HG02623 (cell line): ENCODE measurements around the gene GPR12.

ENCODE experiments used
- ATAC-seq: cut with Tn5 transposase; IDR thresholded peaks from one replicate; pipeline ENCODE4 v1.9.1; 2021; ENCODE audit warnings: moderate library complexity; ENCODE audit not compliant: unreplicated experiment

GPR12 gene, protein sequence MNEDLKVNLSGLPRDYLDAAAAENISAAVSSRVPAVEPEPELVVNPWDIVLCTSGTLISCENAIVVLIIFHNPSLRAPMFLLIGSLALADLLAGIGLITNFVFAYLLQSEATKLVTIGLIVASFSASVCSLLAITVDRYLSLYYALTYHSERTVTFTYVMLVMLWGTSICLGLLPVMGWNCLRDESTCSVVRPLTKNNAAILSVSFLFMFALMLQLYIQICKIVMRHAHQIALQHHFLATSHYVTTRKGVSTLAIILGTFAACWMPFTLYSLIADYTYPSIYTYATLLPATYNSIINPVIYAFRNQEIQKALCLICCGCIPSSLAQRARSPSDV

DNA sequence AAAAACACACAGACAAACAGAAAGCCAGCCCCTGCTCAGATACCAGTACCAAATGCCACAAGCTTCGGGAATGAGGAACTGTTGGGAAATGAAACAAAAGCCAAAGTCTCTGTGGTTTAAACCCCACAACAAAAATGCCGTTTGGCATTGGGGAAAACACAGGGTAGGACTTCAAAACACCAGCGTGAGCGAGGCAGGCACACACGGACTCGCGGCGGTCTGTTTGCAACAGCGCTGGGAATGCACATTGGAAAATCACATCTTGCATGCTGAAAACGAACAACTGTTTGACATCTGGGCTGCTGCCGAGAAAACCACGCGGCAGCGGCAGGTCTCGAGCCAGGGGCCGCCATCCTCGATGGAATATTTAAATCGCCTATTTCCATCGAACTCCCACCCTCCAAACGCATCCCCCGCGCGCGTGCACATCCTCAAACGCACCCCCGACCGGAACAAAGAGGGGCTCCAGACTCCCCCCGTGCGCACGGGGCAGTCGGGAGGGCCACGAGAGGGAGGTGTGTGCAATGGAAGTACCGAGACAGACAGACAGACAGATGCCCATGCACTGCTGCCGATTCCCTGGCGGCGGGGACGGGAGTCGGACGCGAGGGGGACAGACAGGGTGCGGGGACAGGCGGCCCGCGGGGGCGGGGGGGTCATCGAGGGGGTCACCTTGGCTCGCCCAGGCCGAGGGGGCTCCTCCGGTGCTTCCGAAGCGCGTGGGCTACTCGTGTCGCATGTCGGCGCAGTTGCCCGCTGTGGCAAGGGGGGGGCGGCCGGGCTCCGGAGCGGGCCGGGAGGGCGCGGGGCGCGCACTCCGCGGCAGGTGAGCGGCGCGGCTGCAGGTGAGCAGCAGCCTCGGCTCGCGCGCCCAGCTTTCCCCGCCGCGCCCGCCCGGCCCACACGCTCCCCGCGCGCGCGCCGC, at the start of gene GPR12:
GPR12 (minus strand) TSS at position 880 of the 925 bp plus-strand sequence. CDS start 959 bp downstream, outside the sequence.
- no peak for ATAC-seq

DNA sequence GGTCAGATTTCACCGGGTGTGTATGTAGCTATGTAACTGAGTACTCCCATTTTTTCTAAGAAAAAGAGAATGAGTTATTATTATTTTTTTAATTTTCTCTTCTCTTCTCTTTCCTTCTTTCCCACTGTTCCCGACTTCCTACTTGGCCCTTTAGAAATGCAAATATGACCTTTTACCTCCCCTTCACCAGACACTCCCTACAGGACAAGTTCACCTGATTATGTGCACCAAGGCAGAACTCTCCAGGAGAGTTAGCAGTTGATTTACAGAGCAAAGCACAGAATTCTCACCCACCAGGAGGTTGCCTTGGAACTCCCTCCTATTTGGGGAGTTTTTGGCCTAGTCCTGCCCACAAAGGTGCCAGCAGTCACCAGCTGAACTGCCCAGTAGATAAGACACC, 49.5 kb upstream of the GPR12 start:
- no peak for ATAC-seq

DNA sequence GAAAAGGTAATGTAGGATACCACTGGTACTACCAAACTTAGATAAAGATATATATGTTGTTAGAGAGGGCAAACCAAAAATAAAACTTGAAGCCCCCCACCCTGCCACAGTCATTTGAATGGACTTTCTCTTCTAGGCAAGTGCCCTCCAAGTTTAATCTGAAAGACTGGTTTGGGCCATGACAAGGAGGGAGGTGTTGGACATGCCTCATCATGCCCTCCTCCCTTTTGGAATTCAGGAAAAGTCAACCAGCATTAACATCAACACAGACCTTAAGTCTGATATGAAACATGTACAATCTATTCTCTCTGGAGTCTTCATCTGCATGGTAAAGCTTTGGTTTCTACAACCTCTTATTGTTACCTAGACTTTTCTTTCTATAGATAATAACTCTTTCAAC, 46.3 kb upstream of the GPR12 start:
- no peak for ATAC-seq

DNA sequence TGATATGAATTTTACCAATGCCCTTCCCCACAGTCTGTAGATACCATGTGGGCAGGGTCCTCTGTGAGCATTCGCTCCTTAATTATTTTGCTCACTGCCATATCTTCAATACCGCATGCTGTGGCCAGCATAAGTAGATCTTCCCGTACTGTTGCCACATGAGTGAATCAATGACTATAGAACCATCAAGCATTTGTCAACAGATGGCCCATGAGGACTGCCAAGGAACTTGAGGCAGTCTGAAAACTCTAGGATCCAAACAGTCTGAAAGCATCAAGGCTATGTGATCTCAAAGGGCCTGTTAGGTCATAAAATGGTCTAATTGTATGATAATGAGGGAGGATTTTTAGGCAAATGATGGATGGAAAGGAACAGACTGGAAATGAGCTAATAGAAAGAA, 27.4 kb upstream of the GPR12 start:
- no peak for ATAC-seq

DNA sequence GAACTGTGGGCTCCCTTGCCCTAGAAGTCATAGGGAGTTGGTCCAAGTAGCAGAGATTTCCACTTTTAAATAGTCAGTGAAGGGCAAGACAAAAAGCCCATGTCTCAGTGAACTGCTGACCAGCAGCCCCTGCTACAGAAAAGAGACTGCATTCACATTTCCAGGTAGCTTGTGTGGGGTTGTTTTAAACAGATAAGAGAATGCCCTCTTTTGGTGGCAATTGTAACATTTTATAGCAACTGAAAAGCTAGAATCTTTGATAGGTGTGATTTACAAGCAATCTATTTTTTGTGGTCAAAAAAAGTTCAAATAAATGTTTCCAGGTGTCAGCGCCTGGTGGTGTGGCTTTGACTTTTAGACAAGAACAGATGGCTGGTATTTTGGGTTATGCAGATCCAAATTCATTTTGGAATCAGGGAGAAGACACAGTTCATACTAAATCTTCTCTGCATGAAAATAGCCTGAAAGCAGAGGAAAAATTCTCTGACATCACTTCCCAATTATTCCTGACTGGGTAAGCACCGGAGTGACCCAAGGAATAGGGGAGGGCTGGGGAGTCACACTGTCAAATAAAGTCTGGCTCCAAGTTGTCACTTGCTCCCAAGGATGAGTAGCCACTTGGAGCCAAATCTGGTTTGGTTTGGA, 26.2 kb upstream of the GPR12 start:
- ATAC-seq: no peak

DNA sequence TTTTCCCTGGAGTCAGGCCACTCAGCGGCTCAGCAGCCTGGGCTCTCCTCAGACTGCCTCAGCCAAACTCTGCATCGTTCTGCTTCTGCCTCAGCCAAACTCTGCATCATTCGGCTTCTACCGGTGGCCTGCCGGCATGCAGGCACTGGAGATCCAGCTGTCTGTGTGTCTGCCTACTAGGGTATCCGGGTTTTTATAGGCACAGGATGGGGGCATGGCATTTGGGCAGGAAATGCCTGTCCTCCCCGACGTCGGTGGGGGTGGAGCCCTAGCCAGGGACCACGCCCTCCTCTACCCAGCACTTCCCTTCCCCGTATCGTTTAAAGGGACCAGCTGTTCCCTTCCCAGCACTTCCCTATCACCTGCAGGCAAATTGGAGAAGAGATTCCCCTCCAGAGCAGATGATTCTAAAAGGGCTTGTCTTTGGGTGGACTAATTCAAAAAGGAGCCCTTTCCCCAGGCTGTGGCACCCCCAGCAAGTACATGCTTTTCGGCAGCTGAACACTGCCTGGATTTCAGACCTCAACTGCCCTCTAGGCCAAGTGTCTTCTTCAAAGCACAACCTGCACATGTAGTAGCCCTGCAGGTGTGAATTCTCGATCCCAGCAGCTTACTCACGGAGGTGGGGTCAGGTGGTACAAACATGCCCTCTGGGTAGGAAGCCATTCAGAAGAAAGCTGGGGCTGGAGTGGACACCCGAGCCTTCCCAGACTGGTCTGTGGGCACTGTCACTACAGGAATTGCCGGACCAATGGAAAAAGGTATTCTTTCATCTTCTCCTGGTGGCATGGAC, 25.4 kb upstream of the GPR12 start:
- ATAC-seq: no peak

DNA sequence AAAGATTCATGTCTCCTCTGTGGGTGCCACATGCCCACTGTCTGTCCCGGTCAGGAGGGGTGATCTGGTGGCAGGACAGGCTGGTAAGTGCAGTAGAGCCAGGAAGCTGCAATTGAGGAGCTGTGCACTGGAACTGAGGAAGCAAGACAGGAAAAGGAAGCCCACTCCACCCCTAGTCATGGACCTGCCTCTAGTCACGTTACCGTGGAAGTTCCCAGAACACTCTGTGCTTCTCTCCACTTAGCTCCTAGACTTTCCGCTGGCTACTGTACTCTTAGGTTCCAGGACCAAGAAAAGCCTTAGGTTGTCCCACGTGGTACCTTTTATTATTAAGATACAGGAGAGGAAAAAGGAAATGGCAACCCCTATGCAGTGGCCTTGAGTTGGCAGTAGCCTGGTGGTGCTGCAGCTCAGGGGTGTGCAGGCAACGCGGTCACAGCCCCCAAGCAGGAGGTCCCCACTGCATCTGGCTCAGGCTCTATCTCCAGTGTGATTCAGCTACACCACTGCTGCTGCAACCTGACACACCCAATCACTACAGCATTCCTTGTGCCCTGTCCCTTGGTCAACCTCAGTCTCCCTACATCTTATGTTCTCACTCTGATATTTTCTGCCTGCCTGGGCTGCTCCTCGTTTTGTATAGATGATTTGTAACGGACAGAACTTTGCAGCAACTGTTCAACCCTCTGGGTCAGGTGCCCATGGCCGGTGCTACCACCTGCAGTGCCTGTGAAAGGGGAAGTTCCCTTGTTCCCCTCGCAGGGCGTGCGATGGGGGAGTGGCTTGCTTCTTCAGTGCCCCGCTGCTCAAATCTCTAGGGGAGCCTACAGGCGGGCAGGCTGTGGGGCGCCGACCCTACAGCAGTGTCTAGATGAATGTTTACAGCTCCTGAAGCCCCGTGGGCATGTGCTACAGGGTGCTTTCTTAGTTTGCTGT, 24.4 kb upstream of the GPR12 start:
- no peak for ATAC-seq

DNA sequence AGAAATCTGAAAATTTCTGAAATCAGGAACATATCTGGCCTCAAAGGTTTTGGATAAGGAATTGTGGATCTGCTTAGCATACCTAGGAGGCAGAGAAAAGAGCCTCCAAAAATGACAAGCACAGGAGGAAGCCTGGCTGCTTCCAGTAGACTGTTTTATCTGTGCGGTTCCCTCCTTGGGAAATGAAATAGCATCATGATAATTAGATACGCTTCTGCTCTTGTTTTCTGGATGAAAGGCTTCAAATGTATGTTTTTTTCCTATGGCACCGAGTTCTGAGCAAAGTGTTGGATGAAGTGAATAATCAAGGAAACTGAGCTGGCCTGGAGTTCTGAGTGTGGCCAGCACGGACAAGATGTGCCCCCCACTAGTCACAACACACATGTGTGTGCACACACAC, 19.8 kb upstream of the GPR12 start:
- ATAC-seq: no peak

DNA sequence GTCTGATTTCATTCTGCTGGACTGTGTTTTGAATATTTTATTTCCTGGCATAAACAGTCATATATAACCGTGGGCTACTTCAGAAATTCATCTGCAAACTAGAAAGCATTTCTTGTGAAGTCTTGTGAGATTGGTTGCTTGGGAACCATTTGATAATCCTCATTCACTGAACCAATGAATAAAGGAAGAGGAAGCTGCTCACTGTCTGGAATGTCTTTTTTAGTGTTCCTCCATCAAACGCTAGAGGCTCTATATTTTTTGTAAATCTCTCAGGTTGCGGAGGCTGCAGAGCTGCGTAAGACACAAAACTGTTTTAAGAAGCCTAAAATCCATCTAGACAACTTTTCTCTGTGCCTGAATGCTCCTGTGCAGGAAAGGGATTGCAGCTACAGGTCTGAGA, 18.7 kb upstream of the GPR12 start:
- no peak for ATAC-seq

DNA sequence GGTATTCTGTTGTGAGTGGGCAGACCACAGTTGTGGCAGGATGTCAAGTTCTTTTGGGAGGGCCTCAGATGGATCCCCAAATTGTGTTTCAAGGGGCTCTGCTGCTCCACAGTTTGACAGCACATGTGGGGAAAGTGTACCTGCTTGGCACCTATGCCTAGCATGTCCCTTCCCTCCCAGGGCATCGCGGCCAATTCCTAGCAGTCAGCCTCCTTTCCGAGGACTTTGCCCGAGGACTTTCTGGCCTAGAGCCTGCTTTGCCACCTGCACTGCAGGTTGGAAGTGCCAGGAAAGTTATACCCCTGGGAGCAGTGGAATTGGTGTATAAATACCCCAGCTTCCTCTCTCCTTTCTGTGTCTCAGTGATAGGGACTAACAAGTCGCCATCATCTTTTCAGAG, 11.9 kb upstream of the GPR12 start:
- ATAC-seq: no peak

DNA sequence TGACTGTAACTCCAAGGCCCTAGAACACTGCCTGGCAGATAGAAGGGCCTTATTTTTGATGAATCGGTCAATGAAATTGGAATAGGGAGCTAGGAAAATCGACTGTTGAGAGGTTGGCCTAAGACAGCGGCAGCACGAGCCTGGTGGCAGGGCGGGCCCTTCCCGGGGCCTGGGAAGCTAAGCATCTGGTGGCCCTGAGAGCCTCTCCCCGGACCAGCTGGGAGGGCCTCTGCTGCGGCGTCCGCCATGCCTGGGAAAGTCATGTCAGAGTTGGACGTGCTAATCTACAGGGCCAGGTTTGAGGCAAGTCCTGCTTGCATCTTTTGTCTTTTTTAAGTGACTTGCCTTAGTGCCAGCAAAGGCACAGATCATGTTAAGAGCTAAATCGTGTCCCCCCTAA, 11.2 kb upstream of the GPR12 start:
- ATAC-seq: no peak

DNA sequence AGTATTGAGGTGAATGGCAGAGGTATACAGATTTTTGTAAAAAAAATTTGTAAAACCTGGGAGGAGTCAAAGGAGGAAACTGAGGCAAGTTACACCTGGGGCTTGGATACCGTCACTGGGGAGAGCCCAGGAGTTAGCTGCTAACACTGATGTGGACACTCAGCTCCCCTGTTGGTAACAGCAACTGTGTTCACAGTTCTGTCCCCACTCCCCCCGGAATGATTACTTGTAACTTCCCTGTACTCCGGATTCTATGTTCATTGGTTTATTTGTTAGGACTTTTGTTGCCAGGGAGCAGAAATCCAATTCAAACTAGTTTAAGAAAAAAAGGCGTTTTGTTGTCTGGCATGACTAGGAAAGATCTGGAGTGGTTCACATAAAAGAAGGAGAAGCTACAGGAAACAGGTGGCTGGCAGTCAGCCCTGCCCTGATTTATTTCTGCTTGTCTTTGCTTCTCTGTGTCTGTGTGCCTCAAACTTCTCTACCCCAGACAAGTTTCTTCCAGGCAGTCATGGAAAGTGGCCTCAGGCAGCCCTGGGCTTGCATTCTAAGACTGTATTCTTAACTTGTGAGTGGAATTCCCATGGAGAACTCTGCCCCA, 2.3 kb upstream of the GPR12 start:
- no peak for ATAC-seq

DNA sequence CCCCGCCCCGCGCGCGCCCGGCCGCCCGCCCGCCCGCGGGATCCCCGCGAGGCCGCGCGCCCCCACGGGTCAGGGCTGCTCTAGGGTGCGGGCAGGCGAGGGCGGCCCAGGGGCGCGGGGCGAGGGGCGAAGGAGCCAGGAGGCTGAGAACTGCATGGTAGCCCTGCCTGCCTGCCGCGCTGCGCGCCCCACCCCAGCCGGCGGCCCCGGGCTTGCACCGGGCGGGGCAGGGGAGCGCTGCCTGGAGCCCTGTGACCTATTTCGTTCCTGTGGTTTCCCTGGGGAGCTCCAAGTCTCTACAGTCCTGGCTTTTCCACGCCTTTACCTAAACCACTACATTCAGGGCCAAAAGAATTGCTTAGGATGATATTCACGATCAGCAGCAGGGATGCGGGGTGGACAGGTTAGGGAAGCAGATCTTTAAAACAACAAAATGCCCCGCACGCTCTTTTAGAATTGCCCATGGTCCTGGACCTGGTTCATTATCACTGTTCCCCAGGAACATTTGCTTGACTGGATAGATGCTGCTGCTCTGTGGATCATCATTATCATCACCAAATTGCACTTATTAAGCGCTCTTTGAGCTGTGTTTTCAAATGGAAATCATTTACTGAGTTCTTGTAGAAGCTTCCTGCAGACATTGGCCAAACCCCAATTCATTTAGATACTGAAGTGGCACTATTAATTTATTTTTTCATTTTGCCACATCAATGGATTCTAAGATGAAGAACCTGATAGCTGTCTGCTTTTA, 421 bp upstream of the GPR12 start:
- ATAC-seq: no peak

DNA sequence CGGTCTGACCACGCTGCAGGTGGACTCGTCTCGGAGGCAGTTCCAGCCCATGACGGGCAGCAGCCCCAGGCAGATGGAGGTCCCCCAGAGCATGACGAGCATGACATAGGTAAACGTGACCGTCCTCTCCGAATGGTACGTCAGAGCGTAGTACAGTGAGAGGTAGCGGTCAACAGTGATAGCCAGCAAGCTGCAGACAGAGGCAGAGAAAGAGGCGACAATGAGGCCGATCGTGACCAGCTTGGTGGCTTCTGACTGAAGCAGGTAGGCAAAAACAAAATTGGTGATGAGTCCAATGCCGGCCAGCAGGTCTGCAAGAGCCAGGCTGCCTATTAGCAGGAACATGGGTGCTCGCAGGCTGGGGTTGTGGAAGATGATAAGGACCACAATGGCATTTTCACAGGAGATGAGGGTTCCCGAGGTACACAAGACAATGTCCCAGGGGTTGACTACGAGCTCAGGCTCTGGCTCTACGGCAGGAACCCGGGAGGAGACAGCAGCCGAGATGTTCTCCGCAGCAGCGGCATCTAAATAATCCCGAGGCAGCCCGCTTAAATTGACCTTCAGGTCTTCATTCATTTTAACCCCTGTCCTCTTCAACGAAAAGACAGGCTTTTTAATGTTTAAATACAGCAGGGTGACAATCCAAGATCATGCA, 1.2 kb downstream of the GPR12 start:
- ATAC-seq: no peak

DNA sequence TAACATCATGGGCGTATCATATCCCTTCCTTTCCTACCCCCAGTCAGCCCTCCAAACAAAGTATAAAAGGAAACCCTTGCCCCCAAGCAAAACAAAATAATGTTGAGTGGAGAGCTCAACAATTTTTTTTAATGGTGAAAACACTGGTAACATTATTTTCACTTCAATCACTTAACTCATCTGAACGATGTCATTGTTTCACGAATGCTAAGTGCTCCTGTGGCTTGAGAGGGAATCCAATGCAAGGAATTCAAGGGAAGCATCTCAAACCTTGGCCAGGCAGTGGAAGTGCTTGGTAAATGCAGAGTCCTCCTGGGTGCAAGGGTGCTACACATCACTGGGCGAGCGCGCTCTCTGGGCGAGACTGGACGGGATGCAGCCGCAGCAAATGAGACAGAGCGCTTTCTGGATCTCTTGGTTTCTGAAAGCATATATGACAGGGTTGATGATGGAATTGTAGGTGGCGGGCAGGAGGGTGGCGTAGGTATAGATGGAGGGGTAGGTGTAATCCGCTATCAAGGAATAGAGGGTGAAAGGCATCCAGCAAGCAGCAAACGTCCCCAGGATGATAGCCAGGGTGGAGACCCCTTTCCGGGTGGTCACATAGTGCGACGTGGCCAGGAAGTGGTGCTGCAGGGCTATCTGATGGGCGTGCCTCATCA, 2.0 kb downstream of the GPR12 start:
- no peak for ATAC-seq

DNA sequence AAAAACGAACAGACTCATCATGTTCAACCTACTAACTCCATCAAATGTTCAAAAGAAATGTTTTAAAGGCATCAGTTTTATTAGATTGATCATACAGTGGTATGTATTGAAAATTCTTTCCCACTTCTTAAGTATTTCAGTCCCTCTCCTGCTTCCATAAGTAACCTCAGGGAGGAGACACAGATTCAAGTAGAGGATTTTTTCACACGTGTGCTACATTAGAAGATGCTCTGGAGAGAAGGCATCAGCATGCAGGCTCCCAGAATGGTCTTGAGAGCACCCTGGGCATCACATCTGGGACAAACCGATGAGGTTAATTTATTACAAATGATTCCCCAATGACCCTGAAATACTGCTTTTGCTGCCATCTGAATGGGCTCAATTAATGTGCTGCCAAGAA, 3.6 kb downstream of the GPR12 start:
- no peak for ATAC-seq

DNA sequence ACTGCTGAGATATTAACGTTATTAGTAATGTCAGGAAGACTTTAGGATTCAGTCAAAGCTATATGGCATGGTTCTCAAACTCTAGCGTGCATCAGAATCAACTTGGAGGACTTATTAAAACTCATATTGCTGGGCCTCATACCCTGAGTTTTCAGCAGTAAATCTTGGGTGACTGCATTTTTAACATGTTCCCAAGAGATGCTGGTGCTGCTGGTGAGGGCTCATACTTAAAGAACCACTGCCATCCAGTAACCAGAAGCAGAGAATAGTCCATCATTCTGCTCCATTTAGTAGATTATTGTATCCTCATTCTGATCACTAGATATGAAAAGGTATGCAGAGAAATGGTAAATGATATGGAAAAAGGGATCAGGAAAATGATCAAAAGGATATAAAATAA, 7.9 kb downstream of the GPR12 start:
- ATAC-seq: no peak

DNA sequence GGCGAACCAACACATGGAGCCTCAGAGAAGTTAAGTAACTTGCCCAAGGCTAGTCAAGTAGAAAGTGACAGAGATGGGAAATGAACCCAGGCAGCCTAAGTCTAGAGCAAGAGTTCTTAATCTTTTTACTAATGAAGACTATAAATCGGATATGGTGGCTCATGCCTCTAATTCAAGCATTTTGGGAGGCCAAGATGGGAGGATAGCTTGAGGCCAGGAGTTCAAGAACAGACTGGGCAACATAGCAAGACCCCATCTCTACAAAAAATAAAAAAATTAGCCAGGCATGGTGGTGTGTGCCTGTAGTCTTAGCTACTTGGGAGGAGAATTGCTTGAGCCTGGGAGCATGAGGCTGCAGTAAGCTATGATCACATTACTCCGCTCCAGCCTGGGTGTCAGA, 10.7 kb downstream of the GPR12 start:
- ATAC-seq: no peak
